ENCODE measurements around the gene SELENOP. TPM values are rescaled to one million over a fixed set of nuclear protein-coding genes. Genes with fewer than 3 reads are reported as not detected.

SELENOP gene
- total RNA-seq, 1 donor from 2014 or later: 85.3 TPM

- H3K9me3 Mint-ChIP-seq (ENCODE audit: low read depth): peaks cover 11% of the 10 kb centered on the region
- H3K27me3 Mint-ChIP-seq: peaks cover 4% of the 10 kb centered on the region
- no peaks in the 10 kb centered on the region for H3K4me1 Mint-ChIP-seq (ENCODE audit: low read depth)
- H3K36me3 Mint-ChIP-seq (ENCODE audit: insufficient read depth): no peaks in the 10 kb centered on the region
- H3K4me3 Mint-ChIP-seq (ENCODE audit: low read depth): no peak overlapping the region
- no peak overlapping the region for H3K27ac Mint-ChIP-seq
- no peak for DNase-seq (ENCODE audit: low spot score, unreplicated experiment)
- TF ChIP-seq, protein P1, sequence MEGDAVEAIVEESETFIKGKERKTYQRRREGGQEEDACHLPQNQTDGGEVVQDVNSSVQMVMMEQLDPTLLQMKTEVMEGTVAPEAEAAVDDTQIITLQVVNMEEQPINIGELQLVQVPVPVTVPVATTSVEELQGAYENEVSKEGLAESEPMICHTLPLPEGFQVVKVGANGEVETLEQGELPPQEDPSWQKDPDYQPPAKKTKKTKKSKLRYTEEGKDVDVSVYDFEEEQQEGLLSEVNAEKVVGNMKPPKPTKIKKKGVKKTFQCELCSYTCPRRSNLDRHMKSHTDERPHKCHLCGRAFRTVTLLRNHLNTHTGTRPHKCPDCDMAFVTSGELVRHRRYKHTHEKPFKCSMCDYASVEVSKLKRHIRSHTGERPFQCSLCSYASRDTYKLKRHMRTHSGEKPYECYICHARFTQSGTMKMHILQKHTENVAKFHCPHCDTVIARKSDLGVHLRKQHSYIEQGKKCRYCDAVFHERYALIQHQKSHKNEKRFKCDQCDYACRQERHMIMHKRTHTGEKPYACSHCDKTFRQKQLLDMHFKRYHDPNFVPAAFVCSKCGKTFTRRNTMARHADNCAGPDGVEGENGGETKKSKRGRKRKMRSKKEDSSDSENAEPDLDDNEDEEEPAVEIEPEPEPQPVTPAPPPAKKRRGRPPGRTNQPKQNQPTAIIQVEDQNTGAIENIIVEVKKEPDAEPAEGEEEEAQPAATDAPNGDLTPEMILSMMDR (IDR thresholded peaks at IDR 0.05; ENCODE audit: unreplicated experiment): no peak
Measured at GRCh38 chr5:42760426-42760825, 51.3 kb downstream of the SELENOP start.

DNA sequence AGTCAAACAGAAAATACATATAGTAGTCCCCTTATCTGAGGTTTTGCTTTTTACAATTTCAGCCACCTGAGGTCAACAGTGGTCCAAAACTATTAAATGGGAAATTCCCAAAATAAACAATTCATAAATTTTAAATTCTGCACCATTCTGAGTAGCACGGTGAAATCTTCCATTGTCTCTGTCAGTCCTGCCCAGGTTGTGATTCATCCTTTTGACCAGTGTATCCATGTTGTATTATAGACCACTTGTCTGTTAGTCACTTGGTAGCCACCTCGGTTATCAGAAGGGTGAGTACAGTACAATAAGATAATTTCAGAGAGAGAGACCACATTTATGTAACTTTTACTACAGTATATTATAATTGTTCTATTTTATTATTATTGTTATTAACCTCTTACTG is 52.2 kb downstream of the SELENOP start:
- no peak overlapping the region for H3K4me3 Mint-ChIP-seq (ENCODE audit: low read depth)
- TF ChIP-seq, protein P1 (IDR thresholded peaks at IDR 0.05; ENCODE audit: unreplicated experiment): no peak
- H3K9me3 Mint-ChIP-seq (ENCODE audit: low read depth): peaks cover 5% of the 10 kb centered on the region
- peaks cover 4% of the 10 kb centered on the region for H3K27me3 Mint-ChIP-seq
- H3K36me3 Mint-ChIP-seq (ENCODE audit: insufficient read depth): no peaks in the 10 kb centered on the region
- H3K27ac Mint-ChIP-seq: no peak overlapping the region
- DNase-seq (ENCODE audit: low spot score, unreplicated experiment): no peak
- H3K4me1 Mint-ChIP-seq (ENCODE audit: low read depth): no peaks in the 10 kb centered on the region

- H3K27ac Mint-ChIP-seq: no peak within 1 kb of the TSS
- H3K4me1 Mint-ChIP-seq (ENCODE audit: low read depth): no peaks in the 10 kb centered on the region
- H3K27me3 Mint-ChIP-seq: peaks cover 4% of the 10 kb centered on the region
- H3K9me3 Mint-ChIP-seq (ENCODE audit: low read depth): peaks cover 5% of the 10 kb centered on the region
- H3K4me3 Mint-ChIP-seq (ENCODE audit: low read depth): no peak within 1 kb of the TSS
- no peak for DNase-seq (ENCODE audit: low spot score, unreplicated experiment)
- H3K36me3 Mint-ChIP-seq (ENCODE audit: insufficient read depth): no peaks in the 10 kb centered on the region
- TF ChIP-seq, protein P1 (IDR thresholded peaks at IDR 0.05; ENCODE audit: unreplicated experiment): no peak
Measured at GRCh38 chr5:42756606-42757601, 54.8 kb downstream of the SELENOP start, which contains the start of gene CCDC152. Gene CCDC152, plus strand, starts transcription at chr5:42756818. Its CDS starts 2,304 bp downstream, at chr5:42759122.

- no peak for DNase-seq (ENCODE audit: low spot score, unreplicated experiment)
- peaks cover 4% of the 10 kb centered on the region for H3K27me3 Mint-ChIP-seq
- no peaks in the 10 kb centered on the region for H3K9me3 Mint-ChIP-seq (ENCODE audit: low read depth)
- peaks cover 2% of the 10 kb centered on the region for H3K4me1 Mint-ChIP-seq (ENCODE audit: low read depth)
- TF ChIP-seq, protein P1 (IDR thresholded peaks at IDR 0.05; ENCODE audit: unreplicated experiment): no peak
- no peak overlapping the region for H3K4me3 Mint-ChIP-seq (ENCODE audit: low read depth)
- no peak overlapping the region for H3K27ac Mint-ChIP-seq
- H3K36me3 Mint-ChIP-seq (ENCODE audit: insufficient read depth): no peaks in the 10 kb centered on the region
Measured at GRCh38 chr5:42753099-42753498, 58.6 kb downstream of the SELENOP start.

DNA sequence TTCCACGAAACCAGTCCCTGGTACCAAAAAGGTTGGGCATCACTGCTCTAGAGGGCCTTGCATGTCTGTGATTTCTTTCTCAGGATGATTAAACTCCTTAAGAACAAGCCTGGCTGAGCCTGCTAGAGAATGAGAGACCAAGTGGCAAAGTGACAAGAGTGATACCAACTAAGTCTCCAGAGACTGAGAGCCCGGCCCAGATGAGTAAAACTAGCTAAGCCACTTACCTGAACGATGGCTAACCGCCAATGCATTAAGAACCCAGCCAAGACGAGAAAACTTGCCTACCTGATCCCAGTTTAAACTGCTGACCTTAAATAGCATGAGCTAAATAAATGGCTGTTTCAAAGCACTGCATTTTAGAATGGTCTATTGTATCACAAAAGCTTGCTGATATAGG is 60.6 kb downstream of the SELENOP start:
- Mint-ChIP-seq H3K27ac (no peak overlapping the region), H3K4me3 (ENCODE audit: low read depth) (no peak overlapping the region), H3K9me3 (ENCODE audit: low read depth) (no peaks in the 10 kb centered on the region), H3K27me3 (no peaks in the 10 kb centered on the region), H3K36me3 (ENCODE audit: insufficient read depth) (no peaks in the 10 kb centered on the region), H3K4me1 (ENCODE audit: low read depth) (peaks cover 2% of the 10 kb centered on the region)
- TF ChIP-seq, protein P1 (IDR thresholded peaks at IDR 0.05; ENCODE audit: unreplicated experiment): no peak
- no peak for DNase-seq (ENCODE audit: low spot score, unreplicated experiment)
